GM19193 (cell line): ENCODE results near the gene HBZ.

Experiments
- POLR2A ChIP-seq: IDR thresholded peaks from 4 replicates; pipeline ENCODE4 v1.6.1; 2011; ENCODE audit not compliant: insufficient read depth, insufficient read length; ENCODE audit errors: extremely low read depth

Gene HBZ

DNA sequence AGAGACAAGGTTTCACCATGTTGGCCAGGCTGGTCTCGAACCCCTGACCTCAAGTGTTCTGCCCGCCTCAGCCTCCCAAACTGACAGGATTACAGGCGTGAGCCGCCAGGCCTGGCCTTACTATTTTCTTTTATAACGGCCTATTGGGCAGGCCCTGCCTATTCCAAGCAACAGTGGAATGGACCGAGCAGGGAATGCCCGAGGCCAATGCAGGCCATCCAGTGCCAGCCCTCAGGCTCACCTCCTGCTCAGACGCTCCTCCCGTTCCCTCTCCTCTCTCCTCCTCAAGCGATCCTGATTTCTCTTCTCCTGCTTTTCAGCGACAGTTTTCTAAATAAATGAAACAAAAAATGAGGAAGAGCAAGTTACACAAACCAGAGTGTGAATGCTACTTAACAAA is 40.2 kb downstream of the HBZ start:
- no peak for TF ChIP-seq POLR2A

GRCh38 chr16:193441-193840 is 41.0 kb downstream of the HBZ start:
- no peak for TF ChIP-seq POLR2A

GRCh38 chr16:194516-194915 is 42.1 kb downstream of the HBZ start:
- no peak for TF ChIP-seq POLR2A

- no peak for TF ChIP-seq POLR2A
Measured at GRCh38 chr16:200388-200787, 47.9 kb downstream of the HBZ start.

DNA sequence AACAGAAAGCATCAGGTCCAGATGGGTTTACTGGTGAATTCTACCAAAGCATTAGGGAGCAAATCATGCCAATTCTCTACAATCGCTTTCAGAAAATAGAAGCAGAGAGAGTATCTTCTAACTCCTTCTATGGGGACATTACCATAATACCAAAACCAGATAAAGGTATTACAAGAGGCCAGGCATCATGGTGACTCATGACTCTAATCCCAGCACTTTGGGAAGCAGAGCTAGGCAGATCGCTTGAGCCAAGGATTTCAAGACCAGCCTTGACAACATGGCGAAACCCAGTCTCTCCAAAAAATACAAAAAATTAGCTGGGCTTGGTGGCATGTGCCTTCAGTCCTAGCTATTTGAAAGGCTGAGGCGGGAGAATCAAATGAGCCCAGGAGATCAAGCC is 50.8 kb downstream of the HBZ start:
- TF ChIP-seq POLR2A = no peak
